ENCODE results near the gene RLN3.

DNA sequence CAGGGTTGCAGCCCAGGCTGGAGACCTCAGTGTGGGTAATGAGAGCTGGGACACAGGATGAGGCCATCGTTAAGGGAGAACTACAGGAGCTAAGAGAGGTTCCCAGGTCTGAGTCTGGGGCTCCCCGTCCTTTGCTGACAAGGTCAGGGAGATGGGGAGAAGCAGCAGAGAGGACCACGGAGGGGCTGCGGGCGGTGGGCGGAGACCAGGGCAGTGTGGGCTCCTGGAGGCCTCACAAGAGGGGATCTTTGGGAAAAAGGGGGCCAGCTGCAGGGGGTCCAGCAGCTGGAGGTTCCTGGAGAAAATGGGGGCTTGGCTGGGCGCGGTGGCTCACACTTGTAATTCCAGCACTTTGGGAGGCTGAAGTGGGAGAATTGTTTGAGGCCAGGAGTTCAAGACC, 37.9 kb upstream of the RLN3 start:
- TF ChIP-seq, protein P1, sequence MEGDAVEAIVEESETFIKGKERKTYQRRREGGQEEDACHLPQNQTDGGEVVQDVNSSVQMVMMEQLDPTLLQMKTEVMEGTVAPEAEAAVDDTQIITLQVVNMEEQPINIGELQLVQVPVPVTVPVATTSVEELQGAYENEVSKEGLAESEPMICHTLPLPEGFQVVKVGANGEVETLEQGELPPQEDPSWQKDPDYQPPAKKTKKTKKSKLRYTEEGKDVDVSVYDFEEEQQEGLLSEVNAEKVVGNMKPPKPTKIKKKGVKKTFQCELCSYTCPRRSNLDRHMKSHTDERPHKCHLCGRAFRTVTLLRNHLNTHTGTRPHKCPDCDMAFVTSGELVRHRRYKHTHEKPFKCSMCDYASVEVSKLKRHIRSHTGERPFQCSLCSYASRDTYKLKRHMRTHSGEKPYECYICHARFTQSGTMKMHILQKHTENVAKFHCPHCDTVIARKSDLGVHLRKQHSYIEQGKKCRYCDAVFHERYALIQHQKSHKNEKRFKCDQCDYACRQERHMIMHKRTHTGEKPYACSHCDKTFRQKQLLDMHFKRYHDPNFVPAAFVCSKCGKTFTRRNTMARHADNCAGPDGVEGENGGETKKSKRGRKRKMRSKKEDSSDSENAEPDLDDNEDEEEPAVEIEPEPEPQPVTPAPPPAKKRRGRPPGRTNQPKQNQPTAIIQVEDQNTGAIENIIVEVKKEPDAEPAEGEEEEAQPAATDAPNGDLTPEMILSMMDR (optimal IDR thresholded peaks at IDR 0.05 in 1 of 3, IDR thresholded peaks at IDR 0.05 in 1 of 3, conservative IDR thresholded peaks at IDR 0.05 in 1 of 3; ENCODE audit: extremely low read depth in 1 of 3, insufficient read depth in 2 of 3, low read length in 3 of 3) = no peak
- no peak for TF ChIP-seq EZH2 (IDR thresholded peaks at IDR 0.05; ENCODE audit: low read length)

Measured in keratinocyte (primary cell).